H4 (cell line): ENCODE data around the gene LYPD1. TPM values are rescaled to one million over a fixed set of nuclear protein-coding genes. Genes with fewer than 3 reads are reported as not detected.

Source experiments
- DNase-seq: peaks from one replicate; pipeline ENCODE4 v3.0.0-alpha.2; 2015; ENCODE audit warnings: low spot score
- total RNA-seq: library from RNA; depleted of rRNA; stranded (reverse); fragments of >200 nt; shearing (Covaris generic); gene quantifications from 2 replicates; pipeline ENCODE4 v1.2.3, GENCODE V29; 2014

The LYPD1 gene
- total RNA-seq, 1 experiment from 2014 or later: 22.0 TPM

GRCh38 chr2:132632000-132632649 lies 37.9 kb downstream of the LYPD1 start:
- DNase-seq: no peak

DNA sequence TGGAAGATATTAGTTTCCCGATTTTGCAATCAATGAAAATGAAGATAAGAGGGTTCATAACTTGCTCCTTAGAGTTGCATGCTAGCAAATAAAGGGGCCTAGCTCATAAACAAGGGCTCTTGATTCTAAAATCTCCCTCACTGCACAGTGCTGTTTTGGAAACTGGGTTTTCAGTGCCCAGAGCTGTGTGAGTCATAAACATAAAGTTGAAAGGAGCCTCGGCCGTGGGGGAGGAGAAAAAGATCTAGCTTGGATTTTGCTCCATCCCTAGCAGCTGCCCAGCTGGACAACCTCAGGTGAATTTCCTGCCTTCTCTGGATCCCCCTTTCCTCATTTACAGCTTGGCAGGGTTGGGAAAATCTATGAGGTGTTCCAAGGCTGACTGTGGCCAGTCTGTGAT lies 42.5 kb downstream of the LYPD1 start:
- DNase-seq: no peak

DNA sequence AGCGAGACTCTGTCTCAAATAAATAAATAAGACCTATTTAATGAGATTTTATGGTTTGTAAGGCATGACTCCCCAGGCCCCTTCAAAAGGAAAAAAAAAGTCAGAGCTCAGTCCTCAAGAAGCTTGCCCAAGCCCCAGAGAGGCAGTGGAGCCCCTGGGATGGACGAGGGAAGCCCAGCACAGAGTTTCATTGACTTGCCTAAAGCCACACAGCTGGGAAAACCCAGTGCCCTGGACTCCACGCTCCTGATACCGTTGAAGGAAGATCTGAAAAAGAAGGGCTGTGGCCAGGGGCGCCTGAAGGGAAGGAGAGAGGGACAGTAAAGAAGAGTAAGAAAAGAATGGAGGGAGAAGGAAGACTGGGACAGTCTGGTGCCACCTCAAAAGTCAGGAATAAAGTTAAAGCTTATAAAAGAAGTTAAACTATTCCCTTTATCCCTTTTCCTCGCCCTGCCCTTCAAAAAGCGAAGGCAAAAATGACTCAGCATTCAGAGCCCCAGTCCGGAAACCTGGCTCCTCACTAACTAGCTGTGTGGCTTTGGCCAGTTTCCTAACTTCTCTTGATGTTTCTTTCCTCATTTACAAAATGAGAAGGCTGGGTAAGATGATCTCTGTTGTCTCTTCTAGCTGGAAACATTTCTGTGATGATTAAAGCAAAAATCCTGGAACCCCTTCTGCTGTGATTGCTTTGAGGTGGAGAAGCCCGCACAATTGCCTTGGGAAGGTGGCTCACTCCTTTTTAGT lies 46.7 kb downstream of the LYPD1 start:
- peak; percentile 84 for DNase-seq

GRCh38 chr2:132621131-132621875 lies 48.7 kb downstream of the LYPD1 start:
- no peak for DNase-seq

GRCh38 chr2:132620115-132620514 lies 49.9 kb downstream of the LYPD1 start:
- DNase-seq: peak; percentile 57

DNA sequence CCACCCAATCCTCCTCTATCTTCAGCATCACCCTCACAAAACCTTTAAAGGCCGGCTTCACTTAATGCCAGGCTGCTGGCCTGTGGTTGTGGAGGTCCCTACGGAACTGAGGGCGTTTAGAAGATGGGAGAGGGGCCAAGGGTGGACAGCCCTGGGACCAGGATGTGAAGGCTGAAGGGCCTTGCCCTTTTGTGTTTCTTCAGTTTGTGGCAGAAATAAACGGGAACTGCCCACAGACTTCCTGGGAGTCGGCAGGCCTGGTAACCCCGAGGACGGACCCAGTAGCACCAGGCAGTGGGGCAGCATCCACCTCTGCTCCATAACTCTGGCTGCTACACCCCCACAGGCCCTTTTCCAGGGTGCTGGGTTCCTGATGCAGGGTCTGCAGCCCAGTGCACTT lies 51.3 kb downstream of the LYPD1 start:
- no peak for DNase-seq

- no peak for DNase-seq
Measured at GRCh38 chr2:132617989-132618388, 52.0 kb downstream of the LYPD1 start.

DNA sequence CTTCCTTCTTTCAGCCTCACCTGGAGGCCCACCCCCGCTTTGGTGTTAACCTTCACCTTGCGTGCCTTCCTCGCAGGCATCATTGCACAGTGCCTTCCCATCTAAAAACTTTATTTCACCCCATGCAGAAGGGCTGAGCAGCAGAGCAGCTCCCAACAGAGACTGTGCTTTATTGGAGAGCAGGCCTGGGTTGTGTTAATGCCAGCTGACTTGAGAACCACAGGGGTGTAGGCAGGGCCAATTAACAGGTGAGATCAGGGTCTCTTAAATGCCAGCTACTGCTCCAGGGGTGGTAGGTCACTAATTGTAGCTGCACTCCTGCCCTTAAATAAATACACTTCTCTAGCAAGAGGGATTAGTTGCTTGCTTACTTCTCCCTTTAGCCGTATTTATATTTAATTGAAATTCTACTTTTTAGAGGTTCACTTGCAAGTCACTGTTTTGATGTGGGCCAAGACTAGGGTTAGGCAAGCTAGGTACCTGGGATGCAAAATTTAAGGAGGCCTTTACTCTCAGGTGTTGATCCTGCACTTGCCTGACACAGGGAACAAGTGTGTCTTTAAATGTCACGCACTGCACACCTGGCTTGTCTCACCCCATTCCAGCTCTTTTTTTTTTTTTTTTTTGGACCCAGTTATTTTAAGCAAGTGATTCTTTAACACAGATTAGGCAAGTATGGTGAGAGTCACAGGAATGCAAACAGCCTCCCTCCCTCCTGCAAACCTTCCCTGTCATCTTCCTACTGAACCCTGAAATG lies 54.5 kb downstream of the LYPD1 start:
- DNase-seq: no peak

GRCh38 chr2:132611719-132612118 lies 58.3 kb downstream of the LYPD1 start:
- no peak for DNase-seq

DNA sequence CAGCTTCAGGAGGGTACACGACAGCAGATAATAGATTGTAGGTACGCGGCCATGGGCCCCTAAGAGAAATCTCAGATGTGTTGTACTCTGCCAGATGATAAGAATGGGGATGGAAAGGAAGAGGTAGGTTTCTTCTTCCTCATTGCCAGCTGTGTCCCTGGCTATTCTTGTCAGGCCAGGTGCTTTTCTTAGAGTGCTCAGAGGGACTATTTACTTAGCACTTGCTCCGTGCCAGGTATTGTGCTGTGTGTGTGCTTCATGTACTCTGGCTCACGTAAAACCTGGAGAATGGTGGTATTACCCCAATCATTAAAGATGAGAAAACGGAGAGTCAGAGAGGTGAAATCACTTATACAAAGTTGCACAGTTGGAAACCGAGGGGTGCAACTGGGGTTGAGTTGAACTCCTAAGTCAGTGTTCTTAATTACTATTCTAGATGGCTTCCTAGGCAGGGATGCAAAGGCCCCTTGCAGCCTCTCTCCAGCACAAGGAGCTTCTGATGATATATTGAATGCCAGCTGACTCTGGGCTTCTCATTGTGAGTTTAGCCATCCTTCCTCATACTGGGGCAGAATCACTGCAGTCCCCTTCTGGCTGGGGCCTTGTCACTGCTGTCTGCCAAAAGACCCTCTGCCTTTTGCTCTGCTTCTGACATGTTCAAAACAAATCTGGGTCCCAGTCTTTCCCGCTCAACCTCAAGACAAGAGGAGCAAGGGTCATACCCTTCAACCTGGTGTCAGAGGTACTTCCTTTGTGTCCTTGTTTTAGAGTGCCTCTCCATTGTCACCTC lies 60.7 kb downstream of the LYPD1 start:
- no peak for DNase-seq

- DNase-seq: no peak
Measured at GRCh38 chr2:132608311-132608710, 61.7 kb downstream of the LYPD1 start.

- no peak for DNase-seq
Measured at GRCh38 chr2:132607426-132608090, 62.4 kb downstream of the LYPD1 start.

GRCh38 chr2:132606649-132607048 lies 63.4 kb downstream of the LYPD1 start:
- no peak for DNase-seq

GRCh38 chr2:132605236-132606180 lies 64.5 kb downstream of the LYPD1 start:
- no peak for DNase-seq

DNA sequence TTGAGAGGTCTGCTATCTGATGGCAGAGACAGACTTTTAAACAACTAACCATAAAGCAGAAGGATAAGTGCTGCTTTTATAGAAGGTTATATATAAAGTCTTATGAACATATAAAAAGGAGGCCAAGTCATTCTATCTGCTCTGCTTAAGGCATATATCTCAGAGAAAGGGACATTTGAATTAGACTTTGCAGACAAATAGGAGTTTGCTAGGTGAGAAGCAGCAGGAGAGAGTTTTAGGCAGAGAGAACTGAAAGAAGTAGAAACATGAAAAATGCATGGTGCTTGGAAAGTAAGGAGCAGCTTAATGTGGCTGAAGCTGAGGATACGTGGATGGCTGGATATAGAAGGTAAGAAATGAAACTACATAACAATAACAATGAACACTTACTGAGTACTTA lies 65.4 kb downstream of the LYPD1 start:
- no peak for DNase-seq

DNA sequence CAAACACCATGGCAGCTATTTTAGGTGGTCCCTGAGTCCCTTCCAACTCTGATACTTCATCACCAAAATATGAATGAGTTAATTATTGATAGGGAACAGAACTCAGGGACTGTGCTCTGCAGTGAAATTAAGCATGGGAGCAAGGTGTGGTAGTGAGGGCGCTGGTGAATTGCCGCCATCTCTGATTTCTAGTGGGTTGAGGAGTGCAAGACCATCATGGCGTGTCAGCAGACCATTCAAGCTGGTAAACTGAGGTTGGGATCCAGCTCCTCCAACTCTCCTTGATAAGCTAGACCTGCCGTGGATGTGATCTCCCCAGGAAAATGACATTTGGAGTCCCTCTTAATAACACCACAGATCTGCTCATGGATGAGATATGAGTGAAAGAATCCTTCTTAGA lies 70.4 kb downstream of the LYPD1 start:
- DNase-seq: no peak

GRCh38 chr2:132598536-132598935 lies 71.5 kb downstream of the LYPD1 start:
- no peak for DNase-seq

DNA sequence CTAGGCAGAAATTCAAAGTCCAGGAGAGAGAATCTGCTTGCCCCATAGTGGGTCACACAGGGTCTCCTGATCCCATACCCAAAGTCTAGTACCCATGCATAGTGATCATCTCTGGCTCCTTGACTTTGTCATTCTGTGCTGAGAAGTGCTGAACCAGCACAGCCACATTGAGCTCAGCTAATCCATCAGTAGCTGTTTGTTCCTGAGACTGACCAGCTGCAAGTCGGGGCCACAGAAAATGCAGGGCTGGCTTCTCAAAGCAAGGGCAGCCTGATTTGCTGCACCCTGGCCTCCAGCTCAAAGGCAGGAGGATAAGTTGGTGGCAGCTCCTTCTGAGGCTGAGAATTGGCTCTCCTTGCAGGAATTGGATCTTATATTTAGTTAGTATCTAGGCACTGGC lies 72.2 kb downstream of the LYPD1 start:
- no peak for DNase-seq

- DNase-seq: no peak
Measured at GRCh38 chr2:132597166-132597565, 72.8 kb downstream of the LYPD1 start.

DNA sequence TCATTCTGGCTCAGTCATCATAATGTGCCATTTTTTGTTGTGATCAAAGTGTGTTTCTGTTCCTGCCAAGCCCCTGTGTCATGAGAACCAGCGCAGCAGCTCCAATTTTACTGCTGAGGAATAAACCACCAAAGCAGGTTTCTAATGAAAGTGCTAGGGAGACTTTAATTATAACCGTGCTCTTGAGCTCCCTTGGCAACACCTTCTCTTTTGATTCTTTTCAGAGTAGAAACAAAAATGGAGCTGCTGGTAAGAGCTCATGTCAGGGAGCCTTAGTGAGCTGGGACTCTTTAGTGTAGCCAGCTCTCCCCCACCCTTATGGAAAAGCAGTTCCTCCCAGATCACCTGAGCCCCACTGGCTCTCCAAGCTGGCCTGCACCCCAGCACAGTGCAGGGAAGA lies 74.3 kb downstream of the LYPD1 start:
- no peak for DNase-seq
